ENCODE measurements around the gene GFOD1.

DNA sequence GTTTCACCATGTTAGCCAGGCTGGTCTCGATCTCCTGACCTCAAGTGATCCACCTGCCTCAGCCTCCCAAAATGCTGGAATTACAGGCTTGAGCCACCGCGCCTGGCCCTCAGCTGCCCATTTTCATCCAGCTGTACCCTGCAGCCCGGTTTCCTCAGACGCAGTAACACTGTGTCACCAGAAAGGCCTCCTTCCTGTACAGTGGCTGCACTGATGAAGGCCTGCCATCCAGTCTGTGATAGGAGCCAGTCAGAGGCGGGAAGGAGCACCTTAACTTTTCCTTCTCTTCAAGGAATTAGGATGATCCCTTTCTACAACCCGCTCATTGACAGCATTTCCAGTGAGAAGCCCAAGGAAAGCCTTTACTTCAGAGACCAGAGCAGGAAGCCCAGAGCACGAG lies 75.9 kb downstream of the GFOD1 start:
- TF ChIP-seq CBX8 (IDR thresholded peaks at IDR 0.05): no peak
- TF ChIP-seq, protein P1, sequence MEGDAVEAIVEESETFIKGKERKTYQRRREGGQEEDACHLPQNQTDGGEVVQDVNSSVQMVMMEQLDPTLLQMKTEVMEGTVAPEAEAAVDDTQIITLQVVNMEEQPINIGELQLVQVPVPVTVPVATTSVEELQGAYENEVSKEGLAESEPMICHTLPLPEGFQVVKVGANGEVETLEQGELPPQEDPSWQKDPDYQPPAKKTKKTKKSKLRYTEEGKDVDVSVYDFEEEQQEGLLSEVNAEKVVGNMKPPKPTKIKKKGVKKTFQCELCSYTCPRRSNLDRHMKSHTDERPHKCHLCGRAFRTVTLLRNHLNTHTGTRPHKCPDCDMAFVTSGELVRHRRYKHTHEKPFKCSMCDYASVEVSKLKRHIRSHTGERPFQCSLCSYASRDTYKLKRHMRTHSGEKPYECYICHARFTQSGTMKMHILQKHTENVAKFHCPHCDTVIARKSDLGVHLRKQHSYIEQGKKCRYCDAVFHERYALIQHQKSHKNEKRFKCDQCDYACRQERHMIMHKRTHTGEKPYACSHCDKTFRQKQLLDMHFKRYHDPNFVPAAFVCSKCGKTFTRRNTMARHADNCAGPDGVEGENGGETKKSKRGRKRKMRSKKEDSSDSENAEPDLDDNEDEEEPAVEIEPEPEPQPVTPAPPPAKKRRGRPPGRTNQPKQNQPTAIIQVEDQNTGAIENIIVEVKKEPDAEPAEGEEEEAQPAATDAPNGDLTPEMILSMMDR (IDR thresholded peaks at IDR 0.05): no peak
- no peak for TF ChIP-seq EP300 (IDR thresholded peaks at IDR 0.05)
- TF ChIP-seq CEBPB (IDR thresholded peaks at IDR 0.05): no peak
- TF ChIP-seq, protein P2, sequence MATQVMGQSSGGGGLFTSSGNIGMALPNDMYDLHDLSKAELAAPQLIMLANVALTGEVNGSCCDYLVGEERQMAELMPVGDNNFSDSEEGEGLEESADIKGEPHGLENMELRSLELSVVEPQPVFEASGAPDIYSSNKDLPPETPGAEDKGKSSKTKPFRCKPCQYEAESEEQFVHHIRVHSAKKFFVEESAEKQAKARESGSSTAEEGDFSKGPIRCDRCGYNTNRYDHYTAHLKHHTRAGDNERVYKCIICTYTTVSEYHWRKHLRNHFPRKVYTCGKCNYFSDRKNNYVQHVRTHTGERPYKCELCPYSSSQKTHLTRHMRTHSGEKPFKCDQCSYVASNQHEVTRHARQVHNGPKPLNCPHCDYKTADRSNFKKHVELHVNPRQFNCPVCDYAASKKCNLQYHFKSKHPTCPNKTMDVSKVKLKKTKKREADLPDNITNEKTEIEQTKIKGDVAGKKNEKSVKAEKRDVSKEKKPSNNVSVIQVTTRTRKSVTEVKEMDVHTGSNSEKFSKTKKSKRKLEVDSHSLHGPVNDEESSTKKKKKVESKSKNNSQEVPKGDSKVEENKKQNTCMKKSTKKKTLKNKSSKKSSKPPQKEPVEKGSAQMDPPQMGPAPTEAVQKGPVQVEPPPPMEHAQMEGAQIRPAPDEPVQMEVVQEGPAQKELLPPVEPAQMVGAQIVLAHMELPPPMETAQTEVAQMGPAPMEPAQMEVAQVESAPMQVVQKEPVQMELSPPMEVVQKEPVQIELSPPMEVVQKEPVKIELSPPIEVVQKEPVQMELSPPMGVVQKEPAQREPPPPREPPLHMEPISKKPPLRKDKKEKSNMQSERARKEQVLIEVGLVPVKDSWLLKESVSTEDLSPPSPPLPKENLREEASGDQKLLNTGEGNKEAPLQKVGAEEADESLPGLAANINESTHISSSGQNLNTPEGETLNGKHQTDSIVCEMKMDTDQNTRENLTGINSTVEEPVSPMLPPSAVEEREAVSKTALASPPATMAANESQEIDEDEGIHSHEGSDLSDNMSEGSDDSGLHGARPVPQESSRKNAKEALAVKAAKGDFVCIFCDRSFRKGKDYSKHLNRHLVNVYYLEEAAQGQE (IDR thresholded peaks at IDR 0.05): no peak
- no peak for TF ChIP-seq NPAS2 (CRISPR knock-in tag; IDR thresholded peaks at IDR 0.05; ENCODE audit: borderline replicate concordance)
- TF ChIP-seq HDAC2 (IDR thresholded peaks at IDR 0.05): no peak
- no peak for TF ChIP-seq MAZ (IDR thresholded peaks at IDR 0.05; ENCODE audit: borderline replicate concordance, low read depth, low read length)
- TF ChIP-seq NR3C1 (IDR thresholded peaks at IDR 0.05): no peak
- TF ChIP-seq, protein P3, sequence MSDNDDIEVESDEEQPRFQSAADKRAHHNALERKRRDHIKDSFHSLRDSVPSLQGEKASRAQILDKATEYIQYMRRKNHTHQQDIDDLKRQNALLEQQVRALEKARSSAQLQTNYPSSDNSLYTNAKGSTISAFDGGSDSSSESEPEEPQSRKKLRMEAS (IDR thresholded peaks at IDR 0.05): no peak
- no peak for TF ChIP-seq POLR2A (IDR thresholded peaks at IDR 0.05; ENCODE audit: low read length)
- TF ChIP-seq, protein P4, sequence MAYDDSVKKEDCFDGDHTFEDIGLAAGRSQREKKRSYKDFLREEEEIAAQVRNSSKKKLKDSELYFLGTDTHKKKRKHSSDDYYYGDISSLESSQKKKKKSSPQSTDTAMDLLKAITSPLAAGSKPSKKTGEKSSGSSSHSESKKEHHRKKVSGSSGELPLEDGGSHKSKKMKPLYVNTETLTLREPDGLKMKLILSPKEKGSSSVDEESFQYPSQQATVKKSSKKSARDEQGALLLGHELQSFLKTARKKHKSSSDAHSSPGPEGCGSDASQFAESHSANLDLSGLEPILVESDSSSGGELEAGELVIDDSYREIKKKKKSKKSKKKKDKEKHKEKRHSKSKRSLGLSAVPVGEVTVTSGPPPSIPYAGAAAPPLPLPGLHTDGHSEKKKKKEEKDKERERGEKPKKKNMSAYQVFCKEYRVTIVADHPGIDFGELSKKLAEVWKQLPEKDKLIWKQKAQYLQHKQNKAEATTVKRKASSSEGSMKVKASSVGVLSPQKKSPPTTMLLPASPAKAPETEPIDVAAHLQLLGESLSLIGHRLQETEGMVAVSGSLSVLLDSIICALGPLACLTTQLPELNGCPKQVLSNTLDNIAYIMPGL (CRISPR knock-in tag; IDR thresholded peaks at IDR 0.05; ENCODE audit: borderline replicate concordance): no peak
- TF ChIP-seq, protein P5, sequence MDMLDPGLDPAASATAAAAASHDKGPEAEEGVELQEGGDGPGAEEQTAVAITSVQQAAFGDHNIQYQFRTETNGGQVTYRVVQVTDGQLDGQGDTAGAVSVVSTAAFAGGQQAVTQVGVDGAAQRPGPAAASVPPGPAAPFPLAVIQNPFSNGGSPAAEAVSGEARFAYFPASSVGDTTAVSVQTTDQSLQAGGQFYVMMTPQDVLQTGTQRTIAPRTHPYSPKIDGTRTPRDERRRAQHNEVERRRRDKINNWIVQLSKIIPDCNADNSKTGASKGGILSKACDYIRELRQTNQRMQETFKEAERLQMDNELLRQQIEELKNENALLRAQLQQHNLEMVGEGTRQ (IDR thresholded peaks at IDR 0.05): no peak
- no peak for TF ChIP-seq RAD21 (conservative IDR thresholded peaks at IDR 0.05 in 1 of 2, IDR thresholded peaks at IDR 0.05 in 1 of 2)

Measured in A549 (cell line).